ENCODE results near the gene CADPS2. TPM values are rescaled to one million over a fixed set of nuclear protein-coding genes. Genes with fewer than 3 reads are reported as not detected.

Gene CADPS2
- total and polyA plus RNA-seq, 2 of the 8 experiments (the other 6 are each of a cell fraction or from before 2014, with no cell fraction given), result 8.9 to 22.3 TPM

GRCh38 chr7:122884186-122884585 lies 2.1 kb downstream of the CADPS2 start:
- Histone ChIP-seq H2BK5ac (ENCODE audit: low read depth, low read length) (no peak overlapping the region), H3K56ac (replicated peaks; ENCODE audit: insufficient read length, low read depth, low read length) (no peak overlapping the region), H2BK20ac (ENCODE audit: low read length) (no peak overlapping the region), H3K9me3 (ENCODE audit: insufficient read depth in 2 of 2, low read depth in 1 of 2, low read length in 1 of 2) (no peaks in the 10 kb centered on the region), H3K27me3 (replicated peaks in 1 of 4; ENCODE audit: control insufficient read depth in 3 of 4, extremely low read depth in 1 of 4, insufficient read depth in 3 of 4, low read length in 3 of 4) (peaks cover 3 to 15% (median 8%) of the 10 kb centered on the region in 4 experiments), H3K79me2 (ENCODE audit: control insufficient read depth in 1 of 2, insufficient read depth in 2 of 2, low read length in 2 of 2) (0 out of 4 replicates have a peak, but pooled peaks cover 0 to 16% of the 10 kb centered on the region in 2 experiments), H3K18ac (ENCODE audit: extremely low read depth, low read length) (no peak overlapping the region), H3K79me1 (ENCODE audit: low read depth, low read length) (no peaks in the 10 kb centered on the region), H3K23ac (ENCODE audit: insufficient read length) (no peak overlapping the region), H3K14ac (ENCODE audit: insufficient read length) (no peak overlapping the region), H4K20me1 (replicated peaks in 1 of 2; ENCODE audit: control insufficient read depth in 1 of 2, insufficient read depth in 2 of 2, low read length in 2 of 2) (no peaks in the 10 kb centered on the region), H4K8ac (ENCODE audit: extremely low read depth, insufficient read depth, low read length) (no peak overlapping the region), H4K5ac (ENCODE audit: insufficient read length, low read depth, low read length) (no peak overlapping the region), H2BK12ac (ENCODE audit: low read depth, low read length) (no peak overlapping the region), H4K91ac (replicated peaks; ENCODE audit: insufficient read length, low read length) (no peak overlapping the region), H3K4me1 (replicated peaks in 1 of 4; ENCODE audit: control insufficient read depth in 3 of 4, insufficient read depth in 4 of 4, low read length in 3 of 4) (peaks cover 0 to 9% (median 3%) of the 10 kb centered on the region in 4 experiments; a peak in 6 of 7 replicates), H3K23me2 (ENCODE audit: low read depth, low read length) (peaks cover 9% of the 10 kb centered on the region; the same call in 1 of the 2 replicates), H3K4me3 (ENCODE audit: extremely low read depth in 1 of 4, insufficient read depth in 2 of 4, low read depth in 3 of 4, low read length in 4 of 4) (peak overlapping the region in 1 of 4 experiments; percentile 85; a peak in 1 of 8 replicates), H3K4ac (replicated peaks; ENCODE audit: insufficient read length, low read depth, low read length) (no peak overlapping the region), H2AFZ (ENCODE audit: low read length) (no peak overlapping the region), H3K9ac (replicated peaks in 1 of 4; ENCODE audit: extremely low read depth in 1 of 4, low read depth in 3 of 4, low read length in 3 of 4) (no peak overlapping the region), H3K4me2 (ENCODE audit: insufficient read depth in 1 of 2, low read depth in 2 of 2, low read length in 2 of 2) (no peak overlapping the region; a peak in 2 of 4 replicates), H2BK15ac (ENCODE audit: low read length) (no peak overlapping the region), H3K36me3 (ENCODE audit: control insufficient read depth in 2 of 4, insufficient read depth in 4 of 4, low read length in 3 of 4) (no peaks in the 10 kb centered on the region), H3K27ac (ENCODE audit: low read depth, low read length) (no peak overlapping the region), H2AK5ac (ENCODE audit: low read depth, low read length) (no peak overlapping the region), H2BK120ac (replicated peaks; ENCODE audit: low read depth, low read length) (no peak overlapping the region)
- POLR2A ChIA-PET (ENCODE audit: partially characterized antibody), result no interaction called here
- CTCF ChIA-PET (ENCODE audit: partially characterized antibody), result no interaction called here
- WGBS, 2 experiments (ENCODE audit: extremely low coverage in 1 of 2, insufficient coverage in 1 of 2, insufficient read length in 1 of 2, insufficient replicate concordance in 2 of 2, low coverage in 1 of 2, low lambda C conversion rate in 2 of 2, missing lambda C conversion rate in 1 of 2), result 88% methylated on average over 4 of the region's 4 CpGs; no CpG with 5 or more reads in 1 of the 2 experiments
- DNase-seq (ENCODE audit: low read depth in 1 of 2, low spot score in 2 of 2), result no peak
- no peak for FAIRE-seq
- TF ChIP-seq CBX8 (IDR thresholded peaks at IDR 0.05; ENCODE audit: borderline replicate concordance, low read depth, low read length), result no peak
- no peak for TF ChIP-seq CEBPB (IDR thresholded peaks at IDR 0.05; ENCODE audit: low read depth, low read length)
- no peak for TF ChIP-seq CTBP2 (IDR thresholded peaks at IDR 0.05; ENCODE audit: borderline replicate concordance, insufficient read depth, insufficient read length, low read length)
- TF ChIP-seq CREB1 (IDR thresholded peaks at IDR 0.05), result no peak
- TF ChIP-seq SP4 (IDR thresholded peaks at IDR 0.05; ENCODE audit: low read length), result no peak
- no peak for TF ChIP-seq EP300 (IDR thresholded peaks at IDR 0.05; ENCODE audit: borderline replicate concordance in 1 of 2, low read depth in 2 of 2, low read length in 2 of 2)
- TF ChIP-seq BCL11A (IDR thresholded peaks at IDR 0.05; ENCODE audit: low read depth in 2 of 2, low read length in 2 of 2), result no peak
- no peak for TF ChIP-seq TEAD4 (IDR thresholded peaks at IDR 0.05; ENCODE audit: low read depth, low read length)
- TF ChIP-seq SRF (IDR thresholded peaks at IDR 0.05; ENCODE audit: low read depth, low read length), result no peak
- no peak for TF ChIP-seq E2F6 (IDR thresholded peaks at IDR 0.05)
- no peak for TF ChIP-seq CBX5 (IDR thresholded peaks at IDR 0.05; ENCODE audit: low read depth, low read length)
- TF ChIP-seq EGR1 (IDR thresholded peaks at IDR 0.05; ENCODE audit: borderline replicate concordance, low read depth, low read length), result no peak
- no peak for TF ChIP-seq EZH2 (IDR thresholded peaks at IDR 0.05; ENCODE audit: low read depth, low read length, severe bottlenecking)
- TF ChIP-seq, protein P1, sequence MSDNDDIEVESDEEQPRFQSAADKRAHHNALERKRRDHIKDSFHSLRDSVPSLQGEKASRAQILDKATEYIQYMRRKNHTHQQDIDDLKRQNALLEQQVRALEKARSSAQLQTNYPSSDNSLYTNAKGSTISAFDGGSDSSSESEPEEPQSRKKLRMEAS (IDR thresholded peaks at IDR 0.05), result no peak

Measured in H1 (cell line).